Measurements from ENCODE around the gene UNC13B. TPM values are rescaled to one million over a fixed set of nuclear protein-coding genes. Genes with fewer than 3 reads are reported as not detected.

The UNC13B gene
- total RNA-seq, 4 donors from 2014 or later, result 20.2 to 36.8 (median 29.0) TPM

DNA sequence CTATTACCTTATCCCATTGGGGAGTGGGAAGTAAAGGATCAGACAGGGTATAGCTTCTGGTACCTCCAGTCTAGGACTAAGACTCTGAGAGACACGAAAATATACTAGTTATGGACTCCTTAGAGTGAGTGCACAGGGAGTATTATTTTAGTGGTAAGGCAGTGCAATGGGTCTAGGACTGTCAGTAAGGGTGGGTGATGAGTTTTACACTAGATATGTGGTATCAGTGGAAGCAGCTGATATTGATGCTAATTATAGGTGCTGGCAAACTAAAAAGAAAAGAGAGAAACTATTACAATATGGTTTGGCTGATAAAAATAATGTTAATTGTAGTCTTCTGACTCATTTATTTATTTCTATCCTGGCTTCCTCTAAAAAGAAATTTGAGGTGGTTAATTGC, 118.6 kb downstream of the UNC13B start:
- H3K27ac ChIP-seq, result no peak overlapping the region

DNA sequence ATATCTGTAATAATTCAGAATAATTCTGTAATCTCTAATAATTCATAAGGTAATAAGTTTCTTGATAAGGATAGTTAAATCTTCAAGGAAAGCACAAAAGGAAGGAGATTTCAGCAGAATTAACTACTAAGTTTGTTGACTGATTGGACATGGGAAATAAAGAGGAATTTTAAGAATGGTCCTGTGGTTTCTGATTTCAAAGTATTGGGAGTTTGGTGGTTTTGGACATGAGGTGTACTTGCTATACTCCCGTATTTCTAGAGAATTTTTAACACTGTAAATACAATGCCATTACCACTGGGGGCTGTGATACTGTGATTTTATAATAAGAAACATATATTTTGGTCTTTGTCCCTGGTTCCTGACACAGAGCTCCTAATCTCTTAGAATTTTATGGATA, 123.9 kb downstream of the UNC13B start:
- no peak for DNase-seq
- peaks cover 0 to 10% (median 6%) of the 10 kb centered on the region in 3 donors for H3K4me1 ChIP-seq
- no peaks in the 10 kb centered on the region for H3K9me3 ChIP-seq
- 89 to 95% methylated on average over 1 of the region's 1 CpG for WGBS, 2 donors
- TF ChIP-seq, protein P1, sequence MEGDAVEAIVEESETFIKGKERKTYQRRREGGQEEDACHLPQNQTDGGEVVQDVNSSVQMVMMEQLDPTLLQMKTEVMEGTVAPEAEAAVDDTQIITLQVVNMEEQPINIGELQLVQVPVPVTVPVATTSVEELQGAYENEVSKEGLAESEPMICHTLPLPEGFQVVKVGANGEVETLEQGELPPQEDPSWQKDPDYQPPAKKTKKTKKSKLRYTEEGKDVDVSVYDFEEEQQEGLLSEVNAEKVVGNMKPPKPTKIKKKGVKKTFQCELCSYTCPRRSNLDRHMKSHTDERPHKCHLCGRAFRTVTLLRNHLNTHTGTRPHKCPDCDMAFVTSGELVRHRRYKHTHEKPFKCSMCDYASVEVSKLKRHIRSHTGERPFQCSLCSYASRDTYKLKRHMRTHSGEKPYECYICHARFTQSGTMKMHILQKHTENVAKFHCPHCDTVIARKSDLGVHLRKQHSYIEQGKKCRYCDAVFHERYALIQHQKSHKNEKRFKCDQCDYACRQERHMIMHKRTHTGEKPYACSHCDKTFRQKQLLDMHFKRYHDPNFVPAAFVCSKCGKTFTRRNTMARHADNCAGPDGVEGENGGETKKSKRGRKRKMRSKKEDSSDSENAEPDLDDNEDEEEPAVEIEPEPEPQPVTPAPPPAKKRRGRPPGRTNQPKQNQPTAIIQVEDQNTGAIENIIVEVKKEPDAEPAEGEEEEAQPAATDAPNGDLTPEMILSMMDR (IDR thresholded peaks at IDR 0.05), result no peak
- no peak for TF ChIP-seq POLR2A (IDR thresholded peaks at IDR 0.05)
- intact Hi-C loops (cut with DNase I), result no loop called here
- H3K27me3 ChIP-seq, result no peaks in the 10 kb centered on the region
- H3K36me3 ChIP-seq, result no peaks in the 10 kb centered on the region
- no peak overlapping the region for H3K4me3 ChIP-seq
- H3K27ac ChIP-seq, result no peak overlapping the region

More for the DNA sequence above, 118.6 kb downstream of the UNC13B start:
- no peaks in the 10 kb centered on the region for H3K36me3 ChIP-seq
- intact Hi-C loops (cut with DNase I), result no loop called here
- 78 to 79% methylated on average over 1 of the region's 1 CpG for WGBS, 2 donors
- TF ChIP-seq, protein P1 (IDR thresholded peaks at IDR 0.05), result no peak
- TF ChIP-seq POLR2A (IDR thresholded peaks at IDR 0.05), result no peak
- no peaks in the 10 kb centered on the region for H3K27me3 ChIP-seq
- no peaks in the 10 kb centered on the region for H3K9me3 ChIP-seq
- H3K4me1 ChIP-seq, result peaks cover 0 to 22% (median 7%) of the 10 kb centered on the region in 3 donors
- DNase-seq, result no peak
- no peak overlapping the region for H3K4me3 ChIP-seq

DNA sequence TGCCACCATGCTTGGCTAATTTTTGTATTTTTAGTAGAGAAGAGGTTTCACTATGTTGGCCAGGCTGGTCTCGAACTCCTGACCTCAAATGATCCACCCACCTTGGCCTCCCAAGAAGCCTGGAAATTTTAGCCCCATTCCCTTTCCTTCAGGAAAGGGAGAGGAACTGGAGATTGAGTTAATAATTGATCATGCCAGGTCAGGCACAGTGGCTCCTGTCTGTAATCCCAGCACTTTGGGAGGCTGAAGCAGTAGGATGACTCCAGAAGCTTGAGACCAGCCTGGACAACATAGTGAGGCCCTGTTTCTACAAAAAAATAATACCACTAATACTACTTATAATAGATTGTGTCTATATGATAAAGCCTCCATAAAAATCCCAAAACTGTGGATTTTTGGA, 124.6 kb downstream of the UNC13B start:
- H3K4me1 ChIP-seq, result peaks cover 0 to 10% (median 6%) of the 10 kb centered on the region in 3 donors
- no peaks in the 10 kb centered on the region for H3K27me3 ChIP-seq
- no peak overlapping the region for H3K4me3 ChIP-seq
- 100% methylated on average over 1 of the region's 1 CpG for WGBS, 2 donors
- DNase-seq, result no peak
- H3K36me3 ChIP-seq, result no peaks in the 10 kb centered on the region
- TF ChIP-seq POLR2A (IDR thresholded peaks at IDR 0.05), result no peak
- TF ChIP-seq, protein P1 (IDR thresholded peaks at IDR 0.05), result no peak
- no peaks in the 10 kb centered on the region for H3K9me3 ChIP-seq
- no peak overlapping the region for H3K27ac ChIP-seq
- intact Hi-C loops (cut with DNase I), result no loop called here

DNA sequence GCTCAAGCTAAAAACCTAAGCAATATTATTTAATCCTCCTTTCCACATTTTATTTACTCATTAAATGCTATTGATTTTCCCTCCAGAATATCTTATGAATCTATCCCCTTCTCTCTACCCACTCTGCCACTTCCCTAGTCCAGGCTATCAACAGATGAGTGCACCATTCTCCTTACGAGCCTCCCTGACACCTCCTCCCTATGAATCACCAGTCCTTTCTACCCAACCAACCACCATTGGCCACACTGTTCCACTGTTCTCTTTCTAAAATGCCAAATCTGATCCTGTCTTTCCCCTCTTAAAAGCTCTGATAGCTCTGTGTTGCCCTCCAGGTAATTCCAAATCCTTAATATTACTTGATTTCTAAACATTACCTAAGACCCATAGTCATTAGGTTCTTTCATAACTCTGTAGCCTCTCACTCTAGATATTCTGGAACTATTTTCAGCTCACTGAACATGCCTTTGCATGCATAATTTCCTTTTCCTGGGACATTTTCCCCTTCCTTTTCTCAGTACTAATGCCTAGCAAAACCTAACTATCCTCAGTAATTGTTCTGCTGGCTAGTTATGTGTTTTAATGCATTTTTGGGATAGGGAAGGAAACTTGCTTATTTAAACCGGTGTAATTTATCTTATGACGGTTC, 126.3 kb downstream of the UNC13B start:
- Histone ChIP-seq H3K36me3 (no peaks in the 10 kb centered on the region), H3K27ac (peak overlapping the region in 1 of 4 donors; percentile 37), H3K4me3 (no peak overlapping the region), H3K9me3 (no peaks in the 10 kb centered on the region), H3K27me3 (no peaks in the 10 kb centered on the region), H3K4me1 (peaks cover 0 to 10% (median 6%) of the 10 kb centered on the region in 3 donors)
- WGBS, 2 donors, result 56 to 75% methylated on average over 3 of the region's 3 CpGs
- intact Hi-C loops (cut with DNase I), result no loop called here
- DNase-seq, result no peak
- TF ChIP-seq, protein P1 (IDR thresholded peaks at IDR 0.05), result no peak
- TF ChIP-seq POLR2A (IDR thresholded peaks at IDR 0.05), result no peak

DNA sequence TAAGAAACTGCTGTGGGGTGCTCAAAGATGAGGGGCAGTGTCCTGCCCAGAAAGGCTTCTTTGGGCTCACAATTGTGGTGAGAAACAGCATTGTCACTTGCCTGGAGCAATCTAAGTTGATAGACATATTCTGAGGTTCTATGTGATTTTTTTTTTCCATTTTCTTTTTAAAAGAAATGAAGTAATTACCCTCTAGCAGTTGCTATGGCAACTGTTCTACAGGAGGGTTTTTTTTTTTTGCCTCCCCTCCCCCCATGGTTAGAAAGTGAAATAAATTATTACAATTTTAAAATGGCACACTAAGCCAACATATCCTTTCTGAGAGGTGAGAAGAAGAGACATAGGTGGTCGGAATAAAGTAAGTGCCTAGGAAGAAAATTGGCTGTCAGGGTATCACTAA, 127.0 kb downstream of the UNC13B start:
- Histone ChIP-seq H3K36me3 (no peaks in the 10 kb centered on the region), H3K27me3 (no peaks in the 10 kb centered on the region), H3K9me3 (no peaks in the 10 kb centered on the region), H3K4me3 (no peak overlapping the region), H3K4me1 (peaks cover 0 to 10% (median 6%) of the 10 kb centered on the region in 3 donors), H3K27ac (no peak overlapping the region)
- intact Hi-C loops (cut with DNase I), result no loop called here
- no peak for TF ChIP-seq POLR2A (IDR thresholded peaks at IDR 0.05)
- TF ChIP-seq, protein P1 (IDR thresholded peaks at IDR 0.05), result no peak
- DNase-seq, result no peak
- 73 to 94% methylated on average over 1 of the region's 1 CpG for WGBS, 2 donors
